ENCODE measurements around the gene CEP55.
A peak's percentile ranks its signal among the peaks of the same experiment; 100 is the strongest.

The CEP55 gene

DNA sequence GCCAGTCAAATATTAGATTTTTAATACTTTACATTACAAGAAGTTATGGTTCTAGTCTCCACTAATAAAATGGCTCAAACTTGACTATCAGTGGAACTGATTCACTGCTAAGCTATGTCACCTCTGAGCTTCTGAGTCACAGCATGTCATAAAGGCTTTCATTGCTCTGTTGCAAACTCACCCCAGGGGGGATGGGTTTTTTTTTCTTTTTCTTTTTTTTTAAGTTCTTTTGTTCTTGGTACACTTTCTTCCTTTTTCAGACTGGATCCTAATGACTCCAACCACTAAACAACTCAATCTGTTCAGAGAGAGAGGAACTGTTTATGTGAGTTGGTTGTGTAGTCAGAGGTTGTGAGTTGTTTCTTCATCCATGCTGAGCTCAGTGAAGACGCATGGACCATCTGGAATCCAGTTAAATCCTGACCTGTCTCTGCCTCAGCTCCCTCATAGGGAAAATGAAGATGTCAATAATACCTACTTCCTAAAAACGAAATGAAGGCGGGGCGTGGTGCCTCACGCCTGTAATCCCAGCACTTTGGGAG lies 25.2 kb upstream of the CEP55 start:
- no peak for DNase-seq

DNA sequence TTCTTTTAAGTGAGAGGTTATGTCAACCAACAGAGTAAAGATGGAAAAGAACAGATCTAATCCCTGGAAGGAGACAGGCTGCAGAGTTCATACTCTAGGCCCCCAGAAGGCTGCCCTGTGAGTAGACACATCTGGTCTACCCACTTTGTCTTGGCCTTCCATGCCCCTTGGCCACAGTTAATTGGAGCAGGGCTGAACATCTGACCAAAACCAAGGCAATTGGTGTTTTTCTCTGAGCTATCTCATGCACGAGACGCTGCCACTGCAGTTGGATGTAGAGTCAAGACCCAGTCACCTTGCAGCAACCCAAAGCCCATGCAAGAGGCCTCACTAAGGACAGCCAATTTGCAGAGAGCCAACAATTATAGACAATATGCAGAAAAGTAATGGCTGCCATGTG lies 23.3 kb upstream of the CEP55 start:
- DNase-seq = no peak

DNA sequence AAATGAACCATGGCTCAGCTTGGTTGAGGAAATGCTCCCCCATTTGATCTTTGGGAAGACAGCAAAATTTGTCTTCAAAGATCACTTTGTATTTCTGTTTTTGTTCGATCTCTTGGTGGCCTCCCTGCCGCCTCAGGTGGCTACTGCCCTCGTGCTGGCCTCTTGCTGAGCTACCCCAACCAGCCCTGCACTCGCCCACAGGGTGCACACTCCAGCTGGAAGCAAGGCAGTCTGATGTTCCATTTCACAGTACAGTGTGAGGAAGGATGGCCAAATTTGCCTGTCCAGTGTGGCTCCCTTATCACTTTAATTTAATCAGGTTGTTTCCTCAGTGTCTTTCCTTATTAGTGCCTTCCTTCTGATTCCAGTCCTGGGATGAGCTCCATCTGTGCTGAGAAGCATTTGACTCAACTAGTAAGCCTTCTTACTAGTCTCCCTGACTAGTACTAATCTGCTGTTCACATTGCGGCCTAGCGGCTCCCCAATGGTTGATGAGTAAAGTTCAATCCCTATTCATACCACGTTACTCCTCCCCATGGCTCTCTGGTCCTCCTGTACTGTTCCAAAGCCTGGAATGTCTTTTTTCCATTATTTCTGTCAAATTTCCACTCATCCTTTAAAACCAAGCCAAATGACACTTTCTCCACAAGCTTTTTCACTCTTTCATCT lies 22.5 kb upstream of the CEP55 start:
- DNase-seq = no peak

DNA sequence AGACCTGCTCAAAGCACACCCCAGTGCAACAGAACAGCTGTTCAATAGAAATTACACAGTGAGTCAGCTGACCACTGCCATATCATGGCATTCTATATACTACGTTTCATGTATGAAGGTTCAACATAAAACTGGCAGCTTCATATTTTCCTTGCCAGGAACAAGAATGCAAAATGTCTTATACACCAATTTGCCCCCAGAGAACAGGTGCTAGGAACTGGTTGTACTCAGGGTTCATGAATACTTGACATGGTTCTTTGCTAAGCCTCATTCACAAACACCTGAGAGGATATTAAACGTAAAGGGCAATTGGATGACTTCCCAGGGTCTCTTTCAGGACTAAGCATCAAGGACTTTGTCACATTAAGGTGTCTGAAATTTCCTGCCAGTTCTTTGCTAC lies 21.2 kb upstream of the CEP55 start:
- no peak for DNase-seq

DNA sequence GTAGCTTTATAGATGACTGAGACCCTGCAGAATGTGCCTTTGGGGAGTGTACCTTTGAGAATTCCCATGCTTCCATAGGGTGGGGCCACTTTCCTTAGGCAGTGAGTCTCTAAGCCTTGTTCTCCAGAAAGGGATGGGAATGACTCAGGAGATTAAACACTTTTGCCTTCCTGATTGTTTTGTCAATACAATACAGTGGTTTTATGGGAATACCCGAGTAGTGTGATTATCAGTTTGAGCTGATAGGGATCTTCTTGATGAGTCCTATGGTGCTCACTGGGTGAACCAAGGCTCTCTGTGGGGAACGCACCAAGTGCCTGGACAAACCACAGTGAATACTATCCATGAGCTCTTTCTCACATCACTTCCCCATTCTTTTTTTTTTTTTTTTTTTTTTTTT lies 20.5 kb upstream of the CEP55 start:
- no peak for DNase-seq

DNA sequence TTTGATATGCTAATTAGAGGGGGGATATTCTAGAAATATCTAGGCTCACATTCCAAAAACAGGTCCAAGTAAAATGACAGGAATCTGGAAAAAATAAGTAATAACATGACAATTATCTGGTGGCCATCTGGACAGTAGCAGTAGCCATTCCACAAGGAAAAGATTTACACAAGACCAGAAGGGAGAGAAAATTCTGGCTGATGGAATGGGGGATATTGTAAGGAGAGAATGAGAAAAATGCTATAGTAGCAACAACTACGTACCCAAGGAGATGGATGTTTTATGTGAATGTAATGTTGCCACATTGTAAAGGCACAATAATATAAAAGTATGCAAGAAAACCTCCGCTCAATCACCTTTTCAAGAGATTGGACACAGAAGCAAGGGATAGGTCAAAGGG lies 19.7 kb upstream of the CEP55 start:
- no peak for DNase-seq

DNA sequence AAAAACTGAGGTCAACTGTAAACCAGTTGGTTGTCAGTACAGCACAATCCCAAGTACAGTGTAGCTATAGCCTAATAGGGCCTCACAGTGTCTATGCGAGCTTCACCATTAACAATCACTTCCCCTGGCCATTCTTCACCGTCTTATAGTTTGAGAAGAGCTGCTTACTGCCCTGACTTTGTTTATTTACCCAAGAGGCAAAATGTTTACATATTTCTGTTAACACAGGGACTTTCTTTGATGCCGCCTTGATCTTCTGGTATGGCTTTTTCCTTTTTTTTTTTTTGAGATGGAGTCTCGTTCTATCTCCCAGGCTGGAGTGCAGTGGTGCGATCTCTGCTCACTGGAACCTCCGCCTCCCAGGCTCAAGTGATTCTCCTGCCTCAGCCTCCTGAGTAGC lies 17.5 kb upstream of the CEP55 start:
- no peak for DNase-seq

DNA sequence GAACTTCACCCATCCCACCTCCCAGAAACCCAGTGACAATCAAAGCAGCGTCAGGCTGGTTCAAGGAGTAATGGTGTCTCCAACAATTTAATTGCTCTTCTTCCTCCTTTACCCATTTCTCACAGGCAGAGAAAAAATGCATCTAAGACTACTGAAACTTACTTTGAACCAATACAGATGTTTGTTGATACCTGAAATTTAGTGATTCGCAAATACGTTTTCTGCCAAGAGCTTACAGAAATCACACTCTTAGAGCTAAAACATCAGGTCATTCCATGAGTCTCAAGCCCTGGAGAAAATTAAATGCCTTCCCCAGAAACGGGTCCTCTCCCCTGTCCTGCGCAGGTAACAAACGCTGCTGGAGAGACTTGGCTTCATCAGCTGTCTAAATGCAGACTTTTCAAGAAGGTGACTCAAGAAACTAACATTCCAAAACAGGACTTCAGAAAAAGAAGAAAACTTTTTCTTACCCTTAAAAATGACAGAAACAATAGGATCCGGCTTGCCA lies 14.7 kb upstream of the CEP55 start:
- DNase-seq = no peak

DNA sequence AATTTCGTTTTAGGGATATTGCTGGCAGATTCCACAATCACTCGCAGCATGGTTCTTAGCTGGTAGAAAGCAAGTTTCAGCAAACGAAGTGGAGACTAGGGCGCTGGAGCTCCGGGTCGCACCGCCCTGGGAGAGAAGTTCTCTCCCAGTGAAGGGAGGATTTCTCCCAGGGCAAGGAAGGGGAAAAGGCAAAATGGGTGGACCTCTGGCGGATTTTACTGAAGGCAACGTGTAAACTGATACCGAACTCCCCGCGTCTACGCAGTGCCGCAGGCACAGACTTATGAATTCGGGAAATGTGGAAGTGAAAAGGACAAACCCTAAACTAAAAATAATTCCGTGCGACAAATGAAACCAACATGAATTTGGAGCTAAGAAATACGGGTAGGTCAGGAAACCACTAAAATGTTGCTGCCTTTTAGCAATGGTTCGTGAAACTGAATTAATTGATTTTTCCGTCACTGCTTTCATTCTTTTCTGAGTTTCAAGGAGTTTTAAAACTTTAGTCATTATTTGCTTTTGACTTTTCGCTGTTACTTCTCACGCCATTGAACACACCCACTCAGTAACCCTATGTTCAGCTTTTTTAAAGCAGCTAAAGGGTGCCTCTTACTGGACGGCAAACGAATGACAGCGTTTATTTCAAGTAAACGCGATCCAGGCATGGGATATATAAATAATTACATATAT lies 14.1 kb upstream of the CEP55 start, which contains the start of gene MYOF:
Gene MYOF (minus strand): TSS at position 190 of the 690 bp plus-strand sequence. CDS start 140 bp downstream, at position 50.
- DNase-seq = peak; percentile 20

DNA sequence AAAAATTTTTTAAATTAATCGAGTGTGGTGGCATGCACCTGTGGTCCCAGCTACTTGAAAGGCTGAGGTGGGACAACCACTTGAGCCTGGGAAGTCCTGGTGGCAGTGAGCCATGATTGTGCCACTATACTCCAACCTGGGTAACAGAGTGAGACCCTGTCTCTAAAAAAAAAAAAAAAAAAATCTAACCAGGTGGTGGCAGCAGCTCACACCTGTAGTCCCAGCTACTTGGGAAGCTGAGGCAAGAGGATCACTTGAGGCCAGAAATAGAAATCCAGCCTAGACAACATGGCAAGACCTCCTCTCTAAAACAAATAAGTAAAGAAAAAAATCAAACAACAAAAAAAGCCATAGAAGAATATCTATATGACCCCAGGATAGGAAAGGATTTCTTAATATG lies 10.7 kb upstream of the CEP55 start:
- no peak for DNase-seq

DNA sequence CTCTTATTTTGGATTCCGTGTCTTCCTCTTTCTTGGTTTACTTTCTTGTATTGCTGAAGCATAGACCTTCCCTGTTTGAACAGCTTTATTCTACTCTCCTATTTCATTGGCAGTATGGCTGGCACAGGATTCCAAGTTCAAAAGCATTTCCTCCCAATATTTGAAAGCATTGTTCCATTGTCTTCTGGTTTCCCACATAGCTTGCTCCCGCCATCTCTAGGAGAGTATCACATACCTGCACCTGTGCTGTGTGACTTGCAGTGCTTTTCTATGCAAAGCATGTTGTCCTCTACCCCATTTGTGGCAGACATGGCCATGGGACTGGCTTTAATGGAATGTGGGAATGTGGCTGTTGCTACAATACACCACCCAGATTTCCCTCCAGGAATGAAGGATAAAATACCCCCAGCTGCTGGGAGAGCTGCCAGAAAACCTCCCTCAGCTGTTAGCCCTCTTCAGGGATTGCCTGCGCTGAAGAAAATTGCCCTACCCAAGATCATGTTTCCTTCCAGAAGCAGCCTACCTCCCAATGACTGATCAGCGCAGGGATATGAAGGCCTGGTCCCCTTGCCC lies 7.4 kb upstream of the CEP55 start:
- DNase-seq = no peak

DNA sequence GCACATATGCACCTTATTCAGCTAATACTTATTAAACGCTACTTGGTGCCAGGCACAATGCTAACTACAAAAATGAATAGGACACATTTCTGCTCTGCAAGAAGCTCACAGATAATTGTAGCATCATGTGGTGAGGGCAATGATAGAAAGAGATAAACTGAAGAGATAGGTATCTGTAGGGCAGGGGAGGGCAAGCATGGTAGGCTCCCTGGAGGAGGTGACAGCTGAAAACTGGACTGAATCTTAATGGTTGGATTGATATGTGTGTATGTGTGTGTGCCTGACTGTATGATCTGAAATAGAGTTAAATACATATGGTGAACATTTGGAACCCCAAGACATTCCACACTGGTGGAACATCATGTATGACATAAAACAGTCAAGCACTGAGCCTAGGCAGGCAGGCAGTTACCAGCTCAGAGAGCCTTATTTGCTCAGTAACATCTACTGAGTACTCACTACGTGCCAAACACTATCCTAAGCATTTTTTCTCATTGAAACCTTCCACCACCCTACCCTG lies 4.8 kb upstream of the CEP55 start:
- no peak for DNase-seq

DNA sequence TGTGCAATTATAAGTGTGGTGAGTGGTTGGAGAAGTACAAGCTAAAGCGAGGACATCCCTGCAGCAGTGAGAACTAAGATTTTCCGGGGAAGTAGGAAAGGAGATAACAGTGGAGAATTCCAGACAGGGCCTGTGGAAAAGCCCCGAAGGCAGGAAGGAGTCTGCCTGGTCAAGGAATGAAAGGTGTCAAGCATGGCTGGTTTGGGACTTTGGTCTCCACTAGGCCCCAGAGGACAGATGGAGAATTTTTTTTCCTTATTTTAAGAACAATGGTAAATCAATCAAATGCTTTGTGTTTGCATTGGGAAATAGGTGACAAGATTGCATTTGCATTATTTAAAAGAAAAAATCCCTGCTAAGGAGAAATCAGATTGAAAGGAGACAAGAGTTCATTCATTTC lies 3.2 kb upstream of the CEP55 start:
- no peak for DNase-seq

DNA sequence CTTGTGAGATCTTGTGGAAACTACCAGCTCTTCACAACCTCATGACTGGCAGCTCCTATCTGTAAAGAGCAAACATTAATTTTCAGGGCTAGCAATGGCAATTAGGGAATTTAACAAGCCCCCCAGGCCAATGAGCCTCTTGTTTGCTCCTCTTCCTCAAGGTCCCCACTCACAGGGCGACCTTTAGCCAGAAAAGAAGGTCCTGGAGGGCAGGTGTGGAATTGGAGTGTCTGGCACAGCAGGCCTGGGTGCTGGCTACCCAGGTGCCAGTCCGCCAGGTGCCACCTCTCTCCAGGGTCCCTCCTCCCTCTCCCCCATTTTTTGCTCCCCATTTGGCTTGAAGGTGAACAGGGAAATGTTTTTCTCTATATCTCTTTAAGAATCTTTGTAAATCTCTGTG lies 1.9 kb upstream of the CEP55 start:
- DNase-seq = no peak

DNA sequence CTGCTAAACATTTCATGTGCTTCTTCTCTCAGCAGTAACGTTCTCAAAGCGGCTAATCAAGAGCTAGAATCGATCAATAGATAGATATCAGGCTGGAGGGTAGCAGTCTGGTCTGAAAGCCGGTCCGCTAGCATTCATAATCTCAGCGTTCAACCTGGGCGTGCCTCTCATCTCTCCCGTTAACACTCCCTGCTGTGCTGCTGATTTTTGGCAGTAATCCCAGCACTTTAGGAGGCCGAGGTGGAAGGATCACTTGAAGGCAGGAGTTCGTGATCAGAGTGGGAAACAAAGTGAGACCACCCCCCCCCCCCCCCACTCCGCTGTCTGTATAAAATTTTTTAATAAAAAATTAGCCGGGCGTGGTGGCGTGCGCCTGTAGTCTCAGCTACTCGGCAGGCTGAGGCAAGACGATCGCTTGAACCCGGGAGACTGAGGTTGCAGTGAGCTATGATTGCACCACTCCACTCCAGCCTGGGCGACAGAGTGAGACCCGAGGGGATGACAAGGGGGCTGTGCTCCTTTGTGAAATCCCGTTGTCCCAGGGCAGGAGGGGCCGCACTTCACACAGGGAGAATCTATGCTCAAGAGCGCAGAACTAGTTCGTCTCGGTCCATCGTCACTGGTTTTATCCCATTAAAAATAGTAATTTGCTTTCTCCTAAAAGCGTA lies 624 bp upstream of the CEP55 start:
- DNase-seq = no peak

DNA sequence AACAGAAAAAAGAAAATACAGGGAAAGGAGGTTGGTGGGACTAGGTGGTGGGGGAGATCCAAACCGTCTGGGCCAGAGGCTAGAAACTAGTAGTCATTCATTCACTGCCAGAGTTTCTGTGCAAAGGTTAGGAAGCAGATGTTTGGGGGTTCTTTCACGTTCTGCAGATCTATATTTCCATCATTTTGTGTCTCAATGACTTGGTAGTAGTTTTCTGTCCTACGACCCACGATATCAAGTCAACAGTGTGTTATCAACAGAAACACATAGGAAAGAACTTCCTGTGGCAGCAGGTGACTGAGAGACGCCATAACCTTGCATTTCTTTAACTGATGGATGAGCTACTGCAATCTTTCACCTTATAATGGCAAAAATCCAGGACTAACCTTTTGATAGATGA lies 1.8 kb downstream of the CEP55 start:
- DNase-seq = no peak

DNA sequence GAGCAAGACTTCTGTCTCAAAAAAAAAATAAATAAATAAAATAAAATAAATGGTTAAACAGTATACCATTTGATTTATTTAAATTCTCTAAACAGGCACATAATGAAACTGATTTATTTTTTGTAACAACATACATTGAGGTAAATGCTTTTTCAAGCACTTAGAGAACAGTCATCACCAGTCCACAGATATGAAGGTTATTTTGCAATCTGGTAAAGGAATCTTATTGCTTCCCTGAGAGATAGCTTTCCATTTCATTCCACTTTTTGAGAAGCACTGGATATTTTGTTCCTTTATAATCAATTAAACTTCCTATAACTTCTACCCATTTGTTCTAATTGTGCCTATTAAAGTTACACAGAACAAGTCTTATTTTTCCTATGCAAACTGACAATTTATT lies 5.2 kb downstream of the CEP55 start:
- DNase-seq = no peak

DNA sequence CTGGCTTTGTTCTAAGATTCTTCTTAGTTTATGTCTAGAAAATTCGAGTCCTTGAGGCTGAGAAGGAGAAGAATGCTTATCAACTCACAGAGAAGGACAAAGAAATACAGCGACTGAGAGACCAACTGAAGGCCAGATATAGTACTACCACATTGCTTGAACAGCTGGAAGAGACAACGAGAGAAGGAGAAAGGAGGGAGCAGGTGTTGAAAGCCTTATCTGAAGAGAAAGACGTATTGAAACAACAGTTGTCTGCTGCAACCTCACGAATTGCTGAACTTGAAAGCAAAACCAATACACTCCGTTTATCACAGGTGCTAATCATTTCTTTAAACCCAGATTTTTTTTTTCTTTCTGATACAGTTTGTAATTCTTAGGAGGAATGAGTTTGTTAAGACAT lies 6.7 kb downstream of the CEP55 start:
- no peak for DNase-seq

DNA sequence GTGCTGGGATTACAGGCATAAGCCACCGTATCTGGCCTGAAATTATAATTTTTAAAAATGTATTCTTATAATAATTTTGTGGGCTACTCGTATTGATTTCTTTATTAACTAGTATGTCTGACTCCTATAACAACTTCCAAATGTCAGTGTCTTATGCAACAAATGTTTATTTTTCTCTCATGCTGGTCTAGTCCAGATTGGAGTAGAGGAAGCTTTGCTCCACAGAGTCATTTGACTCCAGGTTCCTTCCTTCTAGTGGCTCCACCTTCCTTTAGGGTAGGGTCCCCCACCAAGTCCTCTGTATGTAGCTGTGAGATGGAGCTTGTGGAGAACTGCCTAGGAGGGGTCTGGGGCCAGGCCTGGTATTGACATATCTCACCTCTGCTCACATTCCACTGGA lies 8.7 kb downstream of the CEP55 start:
- DNase-seq = no peak

DNA sequence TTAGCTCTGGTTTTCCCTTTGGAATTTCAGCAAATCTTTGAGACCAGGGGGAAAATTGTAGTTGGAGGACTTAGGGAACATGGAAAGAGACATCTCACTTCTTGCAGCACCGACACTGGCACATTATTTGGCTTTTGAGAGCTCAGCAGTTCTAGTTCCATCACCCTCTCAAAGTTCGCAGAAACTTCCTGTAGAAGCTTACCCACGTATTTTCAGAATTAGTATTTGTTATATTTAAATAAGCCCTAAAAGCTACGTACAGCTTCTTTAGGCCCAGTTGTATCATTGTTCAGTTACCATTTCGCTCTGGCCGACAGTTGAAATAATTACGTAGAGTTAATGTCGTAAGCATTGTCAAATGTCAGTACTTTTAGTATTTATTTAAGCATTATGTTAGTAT lies 13.4 kb downstream of the CEP55 start:
- no peak for DNase-seq

DNA sequence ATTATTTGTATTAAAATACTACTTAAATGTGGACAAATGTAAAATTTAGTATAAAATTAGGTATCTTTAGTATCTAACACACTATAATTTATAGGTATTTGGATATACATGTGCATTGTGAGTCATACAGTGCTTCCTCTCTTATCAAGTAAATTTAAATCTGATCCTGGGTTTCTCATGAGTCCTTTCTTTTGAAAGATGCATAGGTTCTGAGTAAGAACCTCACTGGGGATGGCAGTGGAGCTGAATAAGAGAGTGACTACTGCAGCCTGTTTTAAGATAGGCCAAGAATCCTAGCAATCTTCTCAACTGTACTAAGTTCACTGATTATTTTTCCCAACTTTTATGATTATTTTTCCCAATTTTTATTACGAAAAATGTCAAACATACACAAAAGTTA lies 16.2 kb downstream of the CEP55 start:
- DNase-seq = no peak

DNA sequence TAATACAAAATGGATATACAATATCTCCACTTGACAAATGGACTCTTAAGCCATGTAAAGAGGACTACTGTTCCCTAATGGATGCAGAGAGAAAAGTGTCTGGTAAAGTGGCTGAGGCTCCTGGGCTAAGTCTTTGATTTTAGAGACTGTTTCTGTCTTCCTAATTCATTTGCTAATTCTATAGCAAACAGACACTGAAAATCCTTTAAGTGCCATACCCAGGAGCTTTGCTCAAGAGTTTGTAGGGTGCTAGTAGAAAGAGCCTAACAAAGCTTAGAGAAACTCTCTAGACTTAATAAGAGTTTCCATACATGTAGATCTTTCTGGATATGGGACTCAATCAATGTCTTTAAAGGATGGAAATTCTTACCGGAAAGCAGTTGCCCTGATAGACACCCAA lies 16.7 kb downstream of the CEP55 start:
- no peak for DNase-seq

DNA sequence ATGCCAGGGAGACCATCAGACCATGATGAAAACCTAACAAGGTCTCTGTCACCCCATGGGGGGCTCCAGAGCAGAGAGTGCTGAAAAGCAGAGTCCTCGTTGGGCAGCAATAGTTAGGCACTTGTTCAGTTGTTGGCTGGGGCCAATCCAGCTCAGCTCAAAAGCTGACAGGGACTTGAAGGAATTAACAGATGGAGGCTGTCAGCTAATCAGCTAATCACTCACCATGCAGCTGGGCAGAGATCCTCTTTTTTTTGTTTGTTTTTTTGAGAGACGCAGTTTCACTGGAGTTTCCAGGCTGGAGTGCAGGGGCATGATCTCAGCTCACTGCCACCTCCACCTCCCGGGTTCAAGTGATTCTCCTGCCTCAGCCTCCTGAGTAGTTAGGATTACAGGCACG lies 18.1 kb downstream of the CEP55 start:
- no peak for DNase-seq
